SK-N-MC (cell line): ENCODE measurements around the gene IL19.

Experiments
- EZH2 ChIP-seq: fragments of 200-600 bp; sonication (generic); IDR thresholded peaks from one replicate; pipeline ENCODE4 v1.6.1; 2017; ENCODE audit warnings: antibody characterized with exemption
- POLR2AphosphoS5 ChIP-seq: IDR thresholded peaks from 2 replicates; pipeline ENCODE4 v1.6.1; 2012; ENCODE audit warnings: mild to moderate bottlenecking, low read depth, low read length, borderline replicate concordance

DNA sequence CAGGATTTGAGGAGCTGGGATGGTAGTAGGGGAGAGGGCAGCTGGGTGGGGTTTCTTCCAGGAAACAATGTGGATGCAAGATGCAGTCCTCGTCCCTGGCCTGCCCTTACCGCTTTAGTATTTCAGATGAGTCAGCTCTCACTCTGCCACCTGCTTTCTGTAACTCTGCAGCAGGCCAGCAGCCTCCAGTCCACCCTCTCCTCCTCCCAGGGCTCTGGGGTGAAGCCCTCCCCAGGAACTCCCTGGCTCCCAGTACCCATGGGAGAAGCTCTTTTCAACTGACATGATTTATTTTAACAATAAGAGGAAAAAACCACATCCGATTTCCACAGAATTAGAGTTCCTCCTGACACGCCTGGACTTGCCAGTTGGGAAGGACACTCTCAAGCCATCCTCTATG lies 55.8 kb downstream of the IL19 start:
- TF ChIP-seq EZH2 = no peak
- TF ChIP-seq POLR2AphosphoS5 = no peak
